ENCODE data around the gene RNF212B.

DNA sequence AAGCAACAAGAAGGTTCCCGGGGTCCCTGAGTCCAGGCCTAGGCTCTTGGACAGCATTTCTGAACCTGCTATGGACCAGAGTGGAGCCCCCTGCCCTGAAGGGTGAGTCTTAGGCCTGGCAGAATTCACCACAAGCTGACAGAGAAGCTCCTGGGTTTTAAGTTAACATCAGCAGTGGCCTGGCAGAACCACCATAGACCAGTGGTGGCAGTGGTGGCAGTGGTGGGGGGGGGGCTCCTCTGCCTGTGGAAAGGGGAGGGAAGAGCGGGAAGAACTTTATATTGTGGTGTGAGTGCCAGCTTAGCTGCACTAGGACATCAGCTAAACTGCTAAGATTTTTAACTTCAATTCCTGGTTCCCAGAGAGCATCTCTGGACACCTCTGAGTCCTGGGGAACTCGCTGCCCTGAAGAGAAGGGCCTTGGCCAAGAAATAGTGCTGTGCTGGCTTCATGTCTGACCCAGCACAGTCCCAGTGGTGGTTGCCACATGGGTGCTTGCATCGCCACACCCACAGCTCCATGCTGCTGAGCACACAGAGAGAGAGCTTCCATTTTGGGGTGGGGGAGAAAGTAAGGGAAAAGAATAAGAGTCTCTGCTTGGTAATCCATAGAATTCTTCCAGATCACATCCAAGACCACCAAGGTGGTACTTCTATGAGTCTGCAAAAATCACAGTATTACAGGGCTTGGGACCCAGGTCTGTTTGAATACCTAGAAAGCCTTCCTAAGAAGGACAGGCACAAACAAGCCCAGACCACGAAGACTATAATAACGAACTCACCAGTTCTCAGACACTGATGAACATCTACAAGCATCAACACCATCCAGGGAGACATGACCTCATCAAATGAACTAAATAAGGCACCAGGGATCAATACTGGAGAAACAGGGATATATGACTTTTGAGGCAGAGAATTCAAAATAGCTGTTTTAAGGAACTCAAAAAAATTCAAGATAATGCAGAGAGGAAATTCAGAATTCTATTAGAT lies 20.4 kb upstream of the RNF212B start:
- TF ChIP-seq ZNF274 (IDR thresholded peaks at IDR 0.05; ENCODE audit: low read length) (no peak), ZNF274 (tag by site-specific recombination; IDR thresholded peaks at IDR 0.05; ENCODE audit: borderline replicate concordance) (no peak), GLI4 (tag by site-specific recombination; IDR thresholded peaks at IDR 0.05) (no peak)

Data from HEK293 (cell line).